Hematopoietic multipotent progenitor cell treated with erythropoietin and hydrocortisone succinate and interleukin-3 and kit ligand, for 6 days (in vitro differentiated cells): ENCODE data around the gene KLC1.
A peak's percentile ranks its signal among the peaks of the same experiment; 100 is the strongest.

Experiments
- DNase-seq: peaks from one replicate; pipeline ENCODE4 v3.0.0-alpha.2; 2015

KLC1 gene

GRCh38 chr14:103725001-103725682 lies 96.1 kb downstream of the KLC1 start:
- no peak for DNase-seq

- no peak for DNase-seq
These were observed 96.9 kb downstream of the KLC1 start for GRCh38 chr14:103725739-103726395.

DNA sequence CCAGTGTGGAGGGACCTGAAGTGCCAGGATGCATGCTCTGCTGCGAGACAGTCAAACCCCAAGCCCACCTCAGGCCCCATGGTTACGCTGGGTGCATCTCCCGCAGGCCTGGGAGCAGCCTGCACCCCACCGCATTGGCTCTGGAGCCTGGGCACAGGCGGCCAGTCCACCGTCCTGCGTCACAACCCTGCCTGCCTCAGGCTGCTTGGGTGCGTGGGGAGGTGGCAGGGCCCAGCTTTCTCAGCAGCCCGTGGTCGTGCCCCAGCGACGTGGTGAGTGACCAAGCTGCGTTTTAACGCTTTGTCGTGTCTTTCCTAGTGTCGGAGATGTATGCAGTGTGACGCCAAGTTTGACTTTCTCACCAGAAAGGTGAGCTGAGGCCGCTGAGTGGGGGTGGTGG lies 97.5 kb downstream of the KLC1 start:
- no peak for DNase-seq

DNA sequence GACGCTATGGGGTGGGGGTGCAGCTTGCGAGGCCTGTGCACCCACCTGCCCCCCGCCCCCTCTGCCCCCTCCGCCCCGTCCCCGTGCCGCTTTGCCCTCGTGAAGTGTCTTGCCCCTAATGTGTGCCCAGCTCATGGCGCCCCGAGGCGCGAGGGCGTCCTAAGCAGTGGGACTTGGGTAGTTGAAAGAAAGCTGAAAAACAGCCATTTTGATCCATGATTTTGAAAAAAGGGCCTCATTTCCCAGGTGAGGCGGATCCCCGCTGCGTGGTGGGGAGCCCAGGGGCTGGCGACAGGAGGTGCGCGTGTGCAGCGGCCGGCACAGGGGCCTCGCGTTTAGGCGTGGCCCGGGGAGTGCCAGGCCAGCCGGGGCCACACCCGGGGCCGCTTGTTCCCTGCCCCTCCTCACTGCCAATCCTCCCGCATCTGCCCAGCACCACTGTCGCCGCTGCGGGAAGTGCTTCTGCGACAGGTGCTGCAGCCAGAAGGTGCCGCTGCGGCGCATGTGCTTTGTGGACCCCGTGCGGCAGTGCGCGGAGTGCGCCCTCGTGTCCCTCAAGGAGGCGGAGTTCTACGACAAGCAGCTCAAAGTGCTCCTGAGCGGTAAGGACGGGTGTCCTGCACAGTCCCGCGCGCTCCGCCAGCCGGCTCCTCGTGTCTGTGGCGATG lies 98.4 kb downstream of the KLC1 start:
- peak; percentile 51 for DNase-seq

- DNase-seq = no peak
These were observed 99.1 kb downstream of the KLC1 start for GRCh38 chr14:103728141-103728540.

GRCh38 chr14:103728721-103729120 lies 99.7 kb downstream of the KLC1 start:
- DNase-seq = no peak

DNA sequence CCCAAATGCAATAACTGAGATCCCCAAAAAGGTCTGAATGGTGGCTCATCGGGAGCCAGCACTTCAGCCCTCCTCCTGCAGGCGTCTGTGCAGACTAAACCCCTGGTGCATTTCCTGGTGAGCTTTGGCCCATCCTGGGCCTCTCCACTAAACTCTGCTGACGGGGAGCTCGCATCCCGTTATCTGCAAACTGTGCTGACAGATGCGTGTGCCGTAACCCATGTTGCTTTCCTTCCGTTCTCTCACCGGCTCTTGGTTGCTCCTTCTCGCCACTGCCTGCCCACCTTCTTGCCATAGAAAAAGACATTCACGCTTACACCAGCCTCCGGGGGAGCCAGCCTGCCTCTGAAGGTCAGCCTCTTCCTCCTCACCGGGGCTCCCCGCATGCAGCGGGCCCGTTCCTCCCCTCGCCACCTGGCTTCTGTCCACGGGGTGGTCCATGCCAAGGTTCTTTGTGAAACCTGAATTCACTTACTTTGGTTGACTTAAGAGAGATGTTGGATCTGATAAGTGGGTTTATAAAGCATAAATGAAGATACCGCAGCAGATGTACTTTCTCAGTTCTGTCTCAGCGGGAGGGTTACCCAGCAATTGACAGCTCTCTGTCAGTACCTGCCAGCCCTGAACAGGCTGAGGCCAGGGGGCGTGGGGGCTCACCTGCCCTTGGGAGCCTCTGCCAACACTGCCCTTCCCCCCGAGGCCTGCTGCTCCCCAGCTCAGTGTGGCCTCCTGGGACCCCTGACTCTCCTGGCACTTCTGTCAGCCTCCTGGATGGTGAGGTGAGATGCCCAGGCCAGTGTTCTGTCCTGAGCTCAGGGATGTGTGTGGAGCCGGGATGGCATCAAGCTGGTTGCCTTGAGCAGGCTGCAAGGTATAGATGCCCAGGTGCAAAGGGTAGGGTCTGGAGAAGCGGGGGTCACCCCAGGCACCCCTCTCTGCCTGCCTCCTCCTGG lies 100.8 kb downstream of the KLC1 start:
- peak; percentile 80 for DNase-seq

GRCh38 chr14:103730490-103731035 lies 101.6 kb downstream of the KLC1 start:
- DNase-seq = peak; percentile 98

DNA sequence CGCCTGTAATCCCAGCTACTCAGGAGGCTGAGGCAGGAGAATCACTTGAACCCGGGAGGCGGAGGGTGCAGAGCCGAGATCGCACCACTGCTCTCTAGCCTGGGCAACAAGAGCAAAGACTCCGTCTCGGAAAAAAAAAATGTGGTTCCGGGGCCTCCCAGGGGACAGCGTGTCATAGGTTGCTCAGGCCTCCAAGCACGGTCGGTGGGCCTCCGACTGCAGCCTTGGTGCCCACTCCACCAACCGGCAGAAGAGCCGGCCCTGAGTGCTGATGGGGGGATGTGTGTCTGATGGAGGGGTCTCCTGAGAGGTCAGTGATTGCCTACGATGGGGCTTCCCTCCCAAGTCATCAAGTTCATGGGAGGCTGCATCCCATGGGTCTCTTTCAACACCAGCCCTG lies 102.5 kb downstream of the KLC1 start:
- DNase-seq = no peak

DNA sequence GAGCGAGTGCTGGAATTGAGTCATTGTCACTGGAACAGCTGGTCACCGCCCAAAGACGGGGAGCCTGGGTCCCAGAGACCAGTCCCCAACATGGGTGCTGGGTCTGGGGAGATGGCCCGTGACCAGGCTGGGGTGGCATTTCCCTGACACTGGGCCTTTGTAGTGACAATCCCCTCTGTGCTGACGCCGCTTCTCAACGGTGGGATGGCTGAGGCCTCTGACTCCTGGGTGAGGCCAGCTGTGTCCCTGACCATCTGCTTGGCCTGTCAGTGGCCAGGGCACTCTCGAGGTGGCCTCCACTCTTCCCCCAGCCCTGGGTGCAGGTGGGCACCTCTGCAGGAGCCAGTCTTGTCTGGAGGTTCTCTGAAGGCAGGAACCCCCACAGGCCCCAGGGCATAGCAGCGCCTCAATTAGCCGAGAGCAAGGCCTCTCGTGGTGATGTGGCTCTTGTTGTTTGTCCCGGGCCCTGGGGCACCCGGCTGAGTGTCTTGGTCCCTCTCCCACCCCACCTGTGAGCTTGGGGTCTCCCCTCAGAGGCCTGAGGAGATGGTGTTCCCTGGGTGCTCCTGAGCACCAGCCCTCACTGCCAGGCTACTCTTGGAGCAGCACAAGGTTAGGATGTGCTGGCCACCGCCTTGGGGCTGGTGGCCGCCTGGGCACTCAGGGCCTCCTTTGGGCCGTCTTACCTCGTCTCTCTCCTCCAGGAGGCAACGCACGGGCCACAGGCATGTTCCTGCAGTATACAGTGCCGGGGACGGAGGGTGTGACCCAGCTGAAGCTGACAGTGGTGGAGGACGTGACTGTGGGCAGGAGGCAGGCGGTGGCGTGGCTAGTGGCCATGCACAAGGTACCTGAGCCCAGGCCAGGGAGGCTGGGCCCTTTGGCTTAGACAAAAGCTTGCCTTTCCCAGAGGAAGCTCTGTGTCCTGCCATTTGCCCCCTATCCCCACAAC lies 103.2 kb downstream of the KLC1 start:
- DNase-seq = no peak

DNA sequence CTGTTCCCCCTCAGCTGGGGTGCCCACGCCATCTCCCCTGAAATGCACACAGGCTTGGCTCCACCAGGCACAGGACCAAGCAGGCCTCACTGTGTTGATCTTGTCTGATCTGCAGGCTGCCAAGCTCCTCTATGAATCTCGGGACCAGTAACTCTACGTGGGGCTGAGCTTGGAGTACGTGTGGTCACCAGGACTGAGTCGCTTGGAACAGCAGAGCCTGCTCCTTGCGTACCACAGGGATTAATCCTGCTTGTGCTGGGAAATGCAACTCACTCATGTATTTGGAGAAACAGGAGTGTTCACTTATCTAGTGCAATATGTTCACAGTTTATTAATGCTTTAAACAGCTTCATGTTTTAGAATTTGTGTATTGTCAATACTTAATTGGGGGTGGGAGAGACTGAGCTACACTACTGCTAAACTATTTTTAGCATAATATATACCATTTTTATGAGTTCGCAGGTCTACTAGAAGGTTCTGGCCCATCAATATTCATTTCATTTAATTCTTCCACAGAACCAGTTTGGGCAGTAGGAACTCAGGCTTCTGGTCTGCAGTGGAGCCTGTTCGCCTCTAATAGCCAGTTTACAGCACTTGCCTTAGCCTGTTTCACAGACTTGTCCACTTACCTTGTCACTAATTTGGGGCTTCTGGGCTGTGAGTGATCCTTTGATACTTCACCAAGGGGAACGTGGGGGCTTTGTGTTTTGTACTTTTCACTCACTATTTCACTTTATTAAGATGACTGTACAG lies 104.0 kb downstream of the KLC1 start:
- no peak for DNase-seq

GRCh38 chr14:103733651-103734050 lies 104.6 kb downstream of the KLC1 start:
- no peak for DNase-seq

DNA sequence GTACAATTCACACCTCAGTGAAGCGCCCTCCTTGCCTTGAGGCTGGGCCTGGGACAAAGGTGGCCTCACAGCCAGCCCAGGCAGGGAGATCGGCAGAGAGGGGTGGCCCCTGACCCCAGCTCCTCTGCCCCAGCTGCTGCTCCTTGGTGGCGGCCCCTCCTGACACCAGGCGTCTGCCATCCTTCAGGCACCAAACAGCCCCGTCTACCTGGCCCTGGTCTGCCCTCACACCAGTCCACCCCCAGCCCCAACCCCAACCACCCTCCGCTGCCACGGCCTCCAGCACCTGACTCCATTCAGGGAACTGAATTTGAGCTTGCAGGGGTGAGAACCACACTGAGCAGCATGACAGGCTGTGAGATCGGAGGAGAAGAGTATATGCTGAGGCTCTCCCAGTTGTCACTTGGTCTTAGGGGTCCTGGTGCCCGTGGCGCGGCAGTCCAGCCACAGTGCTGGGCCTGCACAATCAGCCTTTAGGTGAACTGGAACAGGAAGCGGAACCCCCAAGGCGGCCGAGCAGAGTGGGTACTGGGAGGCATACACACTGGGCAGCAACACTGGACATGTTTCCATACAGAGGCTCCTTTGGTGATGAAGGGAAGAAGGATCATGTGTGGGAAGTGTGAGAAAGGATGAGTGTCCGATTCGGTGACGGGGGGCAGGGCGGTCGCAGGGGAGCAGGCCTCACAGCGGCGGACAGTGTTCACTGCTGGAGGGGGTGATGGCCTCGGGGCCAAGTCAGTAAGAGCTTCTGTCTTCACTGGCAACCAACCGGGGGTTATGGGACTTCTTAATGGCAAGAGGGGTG lies 105.3 kb downstream of the KLC1 start:
- DNase-seq = no peak

DNA sequence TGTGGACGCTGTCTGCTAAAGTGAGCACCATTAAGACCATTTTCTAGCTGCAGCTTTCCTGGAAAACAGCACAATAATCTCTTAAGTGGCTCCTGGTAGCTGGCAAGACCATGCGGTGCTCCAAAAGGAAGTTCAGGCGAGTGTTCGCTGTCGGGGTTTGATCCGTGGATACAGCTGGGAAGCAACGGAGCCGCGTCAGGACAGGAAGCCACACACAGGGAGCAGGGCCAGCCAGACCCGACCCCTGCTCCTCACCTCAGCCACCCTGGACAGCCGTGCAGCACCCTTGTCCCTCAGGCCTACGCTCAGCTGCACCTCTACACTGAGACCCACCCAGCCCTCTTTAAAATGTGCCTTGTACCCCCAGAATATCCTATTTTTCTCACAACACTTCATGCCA lies 106.0 kb downstream of the KLC1 start:
- no peak for DNase-seq

DNA sequence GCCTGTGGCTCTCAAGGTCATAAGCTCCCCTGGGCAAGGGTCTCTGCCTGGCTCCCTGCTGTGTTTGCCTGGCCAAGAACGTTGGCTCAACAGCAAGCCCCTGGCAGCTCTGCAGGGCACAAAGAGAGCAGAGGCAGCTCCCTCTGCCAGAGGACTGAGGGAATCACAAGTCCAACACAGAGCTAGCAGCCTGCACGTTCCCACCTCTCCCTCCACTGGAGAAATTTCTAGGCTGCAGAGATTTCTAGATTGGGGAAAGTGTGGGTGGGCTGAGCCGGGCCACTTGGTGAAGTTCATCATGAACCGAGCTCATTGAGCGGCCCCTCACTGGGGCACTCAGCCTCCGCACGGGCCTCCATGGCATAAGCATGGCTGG lies 106.4 kb downstream of the KLC1 start:
- no peak for DNase-seq

DNA sequence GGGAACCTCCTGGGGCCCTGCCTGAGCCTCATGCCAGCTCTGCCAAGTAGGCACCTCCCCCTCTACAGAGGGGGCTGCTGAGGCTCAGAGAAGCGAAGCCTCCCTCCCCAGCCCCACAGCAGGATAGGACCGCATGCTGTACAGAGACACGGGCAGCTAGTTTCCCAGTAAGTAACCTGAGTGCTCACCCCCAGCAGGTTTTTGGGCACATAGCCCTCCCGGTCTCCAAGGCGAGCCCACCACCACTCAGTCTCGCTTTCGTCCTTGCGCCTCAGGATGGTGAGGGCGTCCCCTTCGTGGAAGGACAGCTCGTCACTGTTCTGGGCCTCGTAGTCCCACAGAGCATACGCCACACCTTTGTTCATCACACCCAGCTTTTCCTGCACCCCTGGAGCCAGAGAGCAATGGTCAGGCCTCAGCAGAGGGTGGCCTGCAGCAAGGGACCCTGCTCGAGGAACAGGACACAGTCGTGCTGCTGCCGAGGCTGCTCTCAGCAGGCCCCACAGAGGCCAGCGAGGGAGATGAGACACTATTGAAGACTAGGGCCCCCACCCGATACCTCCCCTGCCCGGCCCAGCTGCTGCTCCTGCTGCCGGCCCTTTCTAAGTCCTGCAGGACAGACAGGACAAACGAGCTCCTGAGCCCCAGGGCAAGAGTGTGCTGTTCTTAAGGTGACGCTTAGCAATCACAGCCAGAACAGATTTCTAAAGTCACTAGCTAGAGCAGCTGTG lies 107.0 kb downstream of the KLC1 start:
- no peak for DNase-seq

GRCh38 chr14:103736546-103737431 lies 107.8 kb downstream of the KLC1 start:
- DNase-seq = no peak

DNA sequence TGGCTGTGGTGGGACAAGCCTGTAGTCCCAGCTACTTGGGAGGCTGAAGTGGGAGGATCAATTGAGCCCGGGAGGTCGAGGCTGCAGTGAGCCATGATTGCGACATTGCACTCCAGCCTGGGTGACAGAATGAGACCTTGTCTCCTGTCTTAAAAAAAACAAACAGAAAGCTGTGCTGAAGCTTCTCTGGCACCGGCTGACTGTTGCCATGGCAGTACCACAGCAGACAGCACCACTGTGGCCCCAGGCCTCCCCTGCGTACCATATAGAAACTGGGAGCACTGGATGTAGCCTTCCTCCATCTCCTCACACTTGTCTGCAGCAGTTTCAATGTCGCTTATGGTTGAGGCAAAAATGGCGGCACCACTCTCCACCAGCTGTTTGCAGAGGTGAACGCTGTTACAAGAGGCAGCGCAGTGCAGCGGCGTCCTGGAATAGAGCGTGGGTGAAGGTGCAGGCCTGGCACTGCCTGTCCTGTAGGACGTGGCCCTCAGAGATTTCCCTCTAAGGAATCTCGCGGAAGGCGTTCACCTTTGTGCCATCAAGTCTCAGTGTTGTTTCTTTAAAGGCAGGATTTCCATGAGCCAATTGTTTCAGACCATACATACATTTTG lies 108.5 kb downstream of the KLC1 start:
- no peak for DNase-seq
